Esophagus squamous epithelium (tissue), 4 donors: ENCODE data around the gene DLEC1.

Source experiments
- POLR2A ChIP-seq, 4 donors: fragments of 450-650 bp; IDR thresholded peaks; one replicate each; pipeline ENCODE4 v1.6.1; 2017; ENCODE audit warnings: antibody characterized with exemption in 4 of 4, mild to moderate bottlenecking in 4 of 4, moderate library complexity in 3 of 4
- TF ChIP-seq, protein P1 (sequence below), 6 experiments: fragments of 450-650 bp in 4 of 6; fragments of 200-600 bp in 2 of 6; sonication (generic) in 2 of 6; IDR thresholded peaks; one replicate each; pipeline ENCODE4 v1.5.1; 2016 to 2019; ENCODE audit warnings: antibody characterized with exemption in 6 of 6, mild to moderate bottlenecking in 4 of 6, moderate library complexity in 4 of 6

- TF ChIP-seq, protein P1, sequence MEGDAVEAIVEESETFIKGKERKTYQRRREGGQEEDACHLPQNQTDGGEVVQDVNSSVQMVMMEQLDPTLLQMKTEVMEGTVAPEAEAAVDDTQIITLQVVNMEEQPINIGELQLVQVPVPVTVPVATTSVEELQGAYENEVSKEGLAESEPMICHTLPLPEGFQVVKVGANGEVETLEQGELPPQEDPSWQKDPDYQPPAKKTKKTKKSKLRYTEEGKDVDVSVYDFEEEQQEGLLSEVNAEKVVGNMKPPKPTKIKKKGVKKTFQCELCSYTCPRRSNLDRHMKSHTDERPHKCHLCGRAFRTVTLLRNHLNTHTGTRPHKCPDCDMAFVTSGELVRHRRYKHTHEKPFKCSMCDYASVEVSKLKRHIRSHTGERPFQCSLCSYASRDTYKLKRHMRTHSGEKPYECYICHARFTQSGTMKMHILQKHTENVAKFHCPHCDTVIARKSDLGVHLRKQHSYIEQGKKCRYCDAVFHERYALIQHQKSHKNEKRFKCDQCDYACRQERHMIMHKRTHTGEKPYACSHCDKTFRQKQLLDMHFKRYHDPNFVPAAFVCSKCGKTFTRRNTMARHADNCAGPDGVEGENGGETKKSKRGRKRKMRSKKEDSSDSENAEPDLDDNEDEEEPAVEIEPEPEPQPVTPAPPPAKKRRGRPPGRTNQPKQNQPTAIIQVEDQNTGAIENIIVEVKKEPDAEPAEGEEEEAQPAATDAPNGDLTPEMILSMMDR (IDR thresholded peaks at IDR 0.05), result no peak
- no peak for TF ChIP-seq POLR2A (IDR thresholded peaks at IDR 0.05)
Observed at GRCh38 chr3:38102444-38102814, 63.4 kb downstream of the DLEC1 start.
